ENCODE measurements around the gene PDE9A.

The PDE9A gene

DNA sequence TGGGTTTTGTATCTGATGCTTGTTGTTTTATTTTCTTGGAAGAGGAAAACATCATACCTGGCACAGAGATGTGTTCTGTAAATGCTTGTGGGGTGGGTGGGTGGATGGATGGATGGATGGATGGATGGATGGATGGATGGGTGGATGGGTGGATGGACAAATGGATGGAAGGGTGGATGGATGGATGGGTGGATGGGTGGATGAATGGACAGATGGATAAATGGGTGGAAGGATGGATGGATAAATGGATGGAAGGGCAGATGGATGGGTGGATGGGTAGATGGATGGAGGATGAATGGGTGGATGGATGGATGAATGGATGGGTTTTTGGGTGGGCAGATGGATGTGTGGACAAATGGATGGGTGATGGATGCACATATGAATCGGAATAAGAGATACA lies 111.5 kb downstream of the PDE9A start:
- TF ChIP-seq FOXP2 (optimal IDR thresholded peaks at IDR 0.05; ENCODE audit: borderline replicate concordance, extremely low read depth, extremely low read length, insufficient read depth), result no peak
- no peak for TF ChIP-seq SIN3A (IDR thresholded peaks at IDR 0.05; ENCODE audit: borderline replicate concordance, insufficient read depth, low read length)
- TF ChIP-seq, protein P1, sequence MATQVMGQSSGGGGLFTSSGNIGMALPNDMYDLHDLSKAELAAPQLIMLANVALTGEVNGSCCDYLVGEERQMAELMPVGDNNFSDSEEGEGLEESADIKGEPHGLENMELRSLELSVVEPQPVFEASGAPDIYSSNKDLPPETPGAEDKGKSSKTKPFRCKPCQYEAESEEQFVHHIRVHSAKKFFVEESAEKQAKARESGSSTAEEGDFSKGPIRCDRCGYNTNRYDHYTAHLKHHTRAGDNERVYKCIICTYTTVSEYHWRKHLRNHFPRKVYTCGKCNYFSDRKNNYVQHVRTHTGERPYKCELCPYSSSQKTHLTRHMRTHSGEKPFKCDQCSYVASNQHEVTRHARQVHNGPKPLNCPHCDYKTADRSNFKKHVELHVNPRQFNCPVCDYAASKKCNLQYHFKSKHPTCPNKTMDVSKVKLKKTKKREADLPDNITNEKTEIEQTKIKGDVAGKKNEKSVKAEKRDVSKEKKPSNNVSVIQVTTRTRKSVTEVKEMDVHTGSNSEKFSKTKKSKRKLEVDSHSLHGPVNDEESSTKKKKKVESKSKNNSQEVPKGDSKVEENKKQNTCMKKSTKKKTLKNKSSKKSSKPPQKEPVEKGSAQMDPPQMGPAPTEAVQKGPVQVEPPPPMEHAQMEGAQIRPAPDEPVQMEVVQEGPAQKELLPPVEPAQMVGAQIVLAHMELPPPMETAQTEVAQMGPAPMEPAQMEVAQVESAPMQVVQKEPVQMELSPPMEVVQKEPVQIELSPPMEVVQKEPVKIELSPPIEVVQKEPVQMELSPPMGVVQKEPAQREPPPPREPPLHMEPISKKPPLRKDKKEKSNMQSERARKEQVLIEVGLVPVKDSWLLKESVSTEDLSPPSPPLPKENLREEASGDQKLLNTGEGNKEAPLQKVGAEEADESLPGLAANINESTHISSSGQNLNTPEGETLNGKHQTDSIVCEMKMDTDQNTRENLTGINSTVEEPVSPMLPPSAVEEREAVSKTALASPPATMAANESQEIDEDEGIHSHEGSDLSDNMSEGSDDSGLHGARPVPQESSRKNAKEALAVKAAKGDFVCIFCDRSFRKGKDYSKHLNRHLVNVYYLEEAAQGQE (IDR thresholded peaks at IDR 0.05; ENCODE audit: insufficient read depth in 1 of 2, low read depth in 2 of 2, low read length in 2 of 2), result no peak
- TF ChIP-seq TAF1 (IDR thresholded peaks at IDR 0.05; ENCODE audit: borderline replicate concordance, insufficient read depth, low read length), result no peak
- TF ChIP-seq POLR2AphosphoS5 (IDR thresholded peaks at IDR 0.05; ENCODE audit: low read depth, low read length), result no peak

DNA sequence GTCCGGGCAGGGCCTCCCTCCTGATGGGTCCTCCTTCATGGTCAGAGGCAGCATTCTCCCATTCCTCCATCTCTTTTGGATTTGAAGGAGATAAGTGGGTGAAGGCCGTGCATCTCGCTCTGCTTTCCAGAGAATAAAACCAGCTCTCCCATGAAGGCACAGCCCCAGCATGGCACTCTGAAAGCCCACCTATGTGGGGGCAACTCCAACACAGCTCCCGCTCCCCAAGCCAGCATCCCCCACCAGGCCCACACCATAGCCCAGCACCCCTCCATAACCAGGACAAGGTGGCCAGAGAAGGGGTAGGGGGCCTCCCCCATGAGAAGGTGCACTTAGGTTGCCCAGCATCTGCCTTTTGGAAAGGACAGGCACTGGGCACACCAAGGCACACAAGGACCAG lies 112.2 kb downstream of the PDE9A start:
- no peak for TF ChIP-seq POLR2AphosphoS5 (IDR thresholded peaks at IDR 0.05; ENCODE audit: low read depth, low read length)

DNA sequence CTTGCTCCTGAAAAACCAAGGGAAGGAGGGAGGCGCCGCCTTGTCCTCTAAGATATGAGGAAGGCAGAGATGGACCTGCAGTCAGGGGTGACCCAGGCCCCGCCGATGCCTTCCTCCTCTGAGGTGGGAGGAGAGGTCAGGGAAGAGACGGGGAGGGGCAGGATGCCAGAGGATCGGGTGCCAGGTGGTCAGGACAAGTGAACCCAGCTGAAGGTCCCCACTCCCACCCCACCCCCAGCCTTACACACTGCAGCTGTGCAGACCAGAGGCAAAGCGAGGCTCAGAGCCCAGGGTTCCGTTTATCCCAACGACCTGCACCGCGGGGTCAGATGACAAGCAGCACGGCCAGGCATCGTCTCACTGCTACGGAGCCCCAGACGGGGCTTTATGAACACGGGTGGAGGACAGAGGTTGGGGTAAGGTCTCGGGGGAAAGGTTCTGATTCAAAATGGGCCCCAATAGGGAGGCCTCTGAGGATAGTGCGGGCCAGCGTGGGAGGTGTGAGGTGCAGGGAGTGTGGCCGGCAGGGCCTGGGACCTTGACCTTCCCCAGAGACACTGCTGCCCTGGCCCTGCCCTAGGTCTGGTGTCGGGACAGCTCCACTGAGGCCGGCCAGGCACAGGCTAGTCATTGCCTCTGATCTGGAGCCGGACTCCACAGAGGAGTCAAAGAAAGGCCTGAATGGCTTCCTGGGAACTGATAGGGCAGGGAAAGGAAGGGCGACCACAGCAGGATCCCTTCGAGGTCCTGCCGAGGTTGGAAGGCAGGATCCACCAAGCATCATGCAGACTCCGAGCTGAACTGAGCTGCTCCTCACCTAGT lies 113.5 kb downstream of the PDE9A start:
- TF ChIP-seq FOXP2 (optimal IDR thresholded peaks at IDR 0.05; ENCODE audit: borderline replicate concordance, extremely low read depth, extremely low read length, insufficient read depth), result no peak
- TF ChIP-seq, protein P1 (IDR thresholded peaks at IDR 0.05; ENCODE audit: insufficient read depth in 1 of 2, low read depth in 2 of 2, low read length in 2 of 2), result no peak
- no peak for TF ChIP-seq TAF1 (IDR thresholded peaks at IDR 0.05; ENCODE audit: borderline replicate concordance, insufficient read depth, low read length)
- no peak for TF ChIP-seq POLR2AphosphoS5 (IDR thresholded peaks at IDR 0.05; ENCODE audit: low read depth, low read length)
- no peak for TF ChIP-seq SIN3A (IDR thresholded peaks at IDR 0.05; ENCODE audit: borderline replicate concordance, insufficient read depth, low read length)

DNA sequence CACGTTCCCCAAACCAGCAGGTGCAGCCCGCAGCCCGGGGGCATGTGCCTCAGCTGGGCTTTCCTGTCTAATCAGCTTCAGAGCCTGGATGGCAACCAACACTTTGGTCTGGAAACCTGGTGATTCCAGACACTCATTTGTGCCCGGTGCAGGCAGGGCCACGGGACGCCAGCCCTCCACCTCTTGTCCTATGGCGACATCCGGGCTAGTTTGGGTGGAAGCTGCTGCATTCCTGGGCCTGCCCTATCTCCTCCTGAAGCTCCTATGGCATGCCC lies 114.1 kb downstream of the PDE9A start:
- no peak for TF ChIP-seq POLR2AphosphoS5 (IDR thresholded peaks at IDR 0.05; ENCODE audit: low read depth, low read length)
- TF ChIP-seq SIN3A (IDR thresholded peaks at IDR 0.05; ENCODE audit: borderline replicate concordance, insufficient read depth, low read length), result no peak
- TF ChIP-seq, protein P1 (IDR thresholded peaks at IDR 0.05; ENCODE audit: insufficient read depth in 1 of 2, low read depth in 2 of 2, low read length in 2 of 2), result no peak
- TF ChIP-seq FOXP2 (optimal IDR thresholded peaks at IDR 0.05; ENCODE audit: borderline replicate concordance, extremely low read depth, extremely low read length, insufficient read depth), result no peak
- TF ChIP-seq TAF1 (IDR thresholded peaks at IDR 0.05; ENCODE audit: borderline replicate concordance, insufficient read depth, low read length), result no peak

DNA sequence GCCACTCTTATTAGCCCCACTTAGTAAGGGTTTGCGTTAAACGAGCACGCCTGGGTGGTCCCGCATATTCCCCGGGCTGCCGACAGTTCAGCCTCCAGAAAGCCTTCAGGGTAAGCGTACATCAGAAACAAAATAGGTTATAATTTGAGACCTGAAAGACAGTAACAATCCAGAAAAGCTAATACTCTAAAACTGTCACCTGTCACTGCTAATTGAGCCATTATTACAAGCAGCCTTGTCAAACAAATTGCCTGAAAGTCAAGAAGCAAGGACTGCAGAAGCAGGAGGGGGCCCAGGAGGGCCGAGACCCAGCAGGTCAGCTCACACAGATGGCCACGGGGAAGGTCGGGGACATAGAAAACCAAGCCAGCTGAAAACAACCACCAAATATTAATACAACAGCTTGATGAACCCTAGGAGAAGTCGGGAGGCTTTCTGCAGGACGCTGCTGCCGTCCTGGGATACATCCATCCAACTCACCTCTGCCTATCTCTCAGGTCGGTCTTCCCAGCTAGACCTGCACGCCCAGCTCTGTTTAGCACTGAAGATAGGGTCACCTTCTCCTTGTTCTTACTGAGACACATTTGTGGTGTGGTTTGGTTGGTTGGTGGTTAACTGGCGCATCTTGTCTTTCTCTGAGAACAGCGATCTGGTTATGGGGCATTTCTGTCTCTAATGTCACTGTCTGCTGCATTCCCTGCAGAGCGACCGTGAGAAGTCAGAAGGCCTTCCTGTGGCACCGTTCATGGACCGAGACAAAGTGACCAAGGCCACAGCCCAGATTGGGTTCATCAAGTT lies 115.1 kb downstream of the PDE9A start:
- TF ChIP-seq SIN3A (IDR thresholded peaks at IDR 0.05; ENCODE audit: borderline replicate concordance, insufficient read depth, low read length), result no peak
- no peak for TF ChIP-seq POLR2AphosphoS5 (IDR thresholded peaks at IDR 0.05; ENCODE audit: low read depth, low read length)
- no peak for TF ChIP-seq FOXP2 (optimal IDR thresholded peaks at IDR 0.05; ENCODE audit: borderline replicate concordance, extremely low read depth, extremely low read length, insufficient read depth)
- TF ChIP-seq TAF1 (IDR thresholded peaks at IDR 0.05; ENCODE audit: borderline replicate concordance, insufficient read depth, low read length), result no peak
- TF ChIP-seq, protein P1 (IDR thresholded peaks at IDR 0.05; ENCODE audit: insufficient read depth in 1 of 2, low read depth in 2 of 2, low read length in 2 of 2), result no peak
